DOHH2 (cell line): ENCODE data around the gene ROR1.

Experiments used
- CTCF ChIP-seq: fragments of 200-600 bp; sonication (generic); IDR thresholded peaks from one replicate; pipeline ENCODE4 v1.5.1; 2014; ENCODE audit warnings: antibody characterized with exemption, mild to moderate bottlenecking, low read depth, low read length; ENCODE audit not compliant: poor library complexity, severe bottlenecking
- EZH2phosphoT487 ChIP-seq: fragments of 200-600 bp; sonication (generic); IDR thresholded peaks from 2 replicates; pipeline ENCODE4 v1.6.1; 2017; ENCODE audit warnings: borderline replicate concordance, mild to moderate bottlenecking, antibody characterized with exemption, low read length, moderate library complexity, mixed read lengths

GRCh38 chr1:63946866-63947491 lies 173.2 kb downstream of the ROR1 start:
- no peak for TF ChIP-seq CTCF
- no peak for TF ChIP-seq EZH2phosphoT487
